Upper lobe of left lung (tissue), 6 donors: ENCODE results near the gene LTBP2. TPM values are rescaled to one million over a fixed set of nuclear protein-coding genes. Genes with fewer than 3 reads are reported as not detected.

ENCODE experiments used
- ATAC-seq, 2 donors: fragments of 200-7000 bp; cut with Tn5 transposase; one replicate each; pipeline ENCODE4 v1.9.1; 2022; ENCODE audit warnings: mild to moderate bottlenecking in 2 of 2, moderate library complexity in 2 of 2; ENCODE audit not compliant: low FRiP score in 2 of 2
- DNase-seq, 2 donors: peaks; one replicate each; pipeline ENCODE4 v3.0.0-alpha.2; 2019 to 2020
- H3K27ac ChIP-seq, 4 donors: fragments of 200-600 bp; sonication (generic); one replicate each; pipeline ENCODE4 v1.5.1; 2016 to 2019
- H3K27me3 ChIP-seq, 4 donors: fragments of 200-600 bp; sonication (generic); one replicate each; pipeline ENCODE4 v1.5.1; 2017 to 2019
- H3K36me3 ChIP-seq, 4 donors: fragments of 200-600 bp; sonication (generic); one replicate each; pipeline ENCODE4 v1.5.1; 2016 to 2019
- H3K4me1 ChIP-seq, 4 donors: fragments of 200-600 bp; sonication (generic); one replicate each; pipeline ENCODE4 v1.5.1; 2018 to 2019
- H3K4me3 ChIP-seq, 4 donors: fragments of 200-600 bp; sonication (generic); one replicate each; pipeline ENCODE4 v1.5.1; 2017 to 2019; ENCODE audit warnings: mild to moderate bottlenecking in 2 of 4, moderate library complexity in 1 of 4
- H3K9me3 ChIP-seq, 4 donors: fragments of 200-600 bp; sonication (generic); one replicate each; pipeline ENCODE4 v1.5.1; 2018 to 2019
- CTCF ChIP-seq, 6 experiments: fragments of 450-650 bp in 4 of 6; fragments of 200-600 bp in 2 of 6; sonication (generic) in 2 of 6; IDR thresholded peaks; one replicate each; pipeline ENCODE4 v1.5.1; 2016 to 2019; ENCODE audit warnings: antibody characterized with exemption in 6 of 6
- EP300 ChIP-seq, 4 donors: sonication (generic); formaldehyde crosslinking; IDR thresholded peaks; one replicate each; pipeline ENCODE4 v1.5.1; 2017; ENCODE audit warnings: antibody characterized with exemption in 4 of 4, control low read depth in 2 of 4
- POLR2A ChIP-seq, 4 donors: fragments of 450-650 bp; IDR thresholded peaks; one replicate each; pipeline ENCODE4 v1.5.1; 2016 to 2017; ENCODE audit warnings: antibody characterized with exemption in 4 of 4, mild to moderate bottlenecking in 2 of 4
- POLR2AphosphoS5 ChIP-seq, 2 donors: sonication (generic); formaldehyde crosslinking; IDR thresholded peaks; one replicate each; pipeline ENCODE4 v1.5.1; 2017; ENCODE audit warnings: antibody characterized with exemption in 2 of 2
- WGBS, 2 donors: methylation state at CpG; one replicate each; pipeline ENCODE4 v1.1.5; 2017 to 2018; 5-methylcytosine and 5-hydroxymethylcytosine counted together
- total RNA-seq, 6 donors: library from RNA; depleted of rRNA in 4 of 6; stranded (reverse); fragments of >200 nt in 4 of 6; gene quantifications; one replicate each; pipeline versions ENCODE4 v1.1.0 to v1.2.1, GENCODE V29; 2016 to 2021
- donor health status: DM: no; HTN: no; CAD: no; lungs with moderate emphysema.
- donor health status: DM: no; HTN: yes; CAD: no; lungs with severe emphysema.

The LTBP2 gene
- total RNA-seq, 6 donors from 2014 or later: 19.7 to 136 (median 77.6) TPM

- peaks cover 3 to 70% (median 42%) of the 10 kb centered on the region in 4 donors for H3K36me3 ChIP-seq
- 80 to 82% methylated on average over 1 to 2 of the region's 2 CpGs for WGBS, 2 donors
- peaks cover 0 to 14% (median 13%) of the 10 kb centered on the region in 4 donors for H3K4me1 ChIP-seq
- no peak overlapping the region for H3K27ac ChIP-seq
- no peak overlapping the region for H3K4me3 ChIP-seq
- ATAC-seq (no peak), DNase-seq (no peak)
- H3K27me3 ChIP-seq: no peaks in the 10 kb centered on the region
- no peak for TF ChIP-seq POLR2AphosphoS5 (IDR thresholded peaks at IDR 0.05)
- TF ChIP-seq CTCF (IDR thresholded peaks at IDR 0.05): no peak
- no peak for TF ChIP-seq EP300 (IDR thresholded peaks at IDR 0.05)
- TF ChIP-seq POLR2A (IDR thresholded peaks at IDR 0.05): no peak
- no peaks in the 10 kb centered on the region for H3K9me3 ChIP-seq
These were observed 137.7 kb downstream of the LTBP2 start for GRCh38 chr14:74474376-74474775.

- 74 to 77% methylated on average over 2 of the region's 2 CpGs for WGBS, 2 donors
- H3K27ac ChIP-seq: no peak overlapping the region
- H3K4me1 ChIP-seq: peaks cover 0 to 22% (median 14%) of the 10 kb centered on the region in 4 donors
- no peaks in the 10 kb centered on the region for H3K9me3 ChIP-seq
- TF ChIP-seq POLR2AphosphoS5 (IDR thresholded peaks at IDR 0.05): no peak
- no peak for TF ChIP-seq EP300 (IDR thresholded peaks at IDR 0.05)
- no peak for TF ChIP-seq POLR2A (IDR thresholded peaks at IDR 0.05)
- no peak for TF ChIP-seq CTCF (IDR thresholded peaks at IDR 0.05)
- H3K27me3 ChIP-seq: no peaks in the 10 kb centered on the region
- H3K4me3 ChIP-seq: no peak overlapping the region
- DNase-seq (no peak), ATAC-seq (peak in 1 of 2 donors; percentile 52)
- peaks cover 0 to 52% (median 34%) of the 10 kb centered on the region in 4 donors for H3K36me3 ChIP-seq
These were observed 139.4 kb downstream of the LTBP2 start for GRCh38 chr14:74472601-74473000.

DNA sequence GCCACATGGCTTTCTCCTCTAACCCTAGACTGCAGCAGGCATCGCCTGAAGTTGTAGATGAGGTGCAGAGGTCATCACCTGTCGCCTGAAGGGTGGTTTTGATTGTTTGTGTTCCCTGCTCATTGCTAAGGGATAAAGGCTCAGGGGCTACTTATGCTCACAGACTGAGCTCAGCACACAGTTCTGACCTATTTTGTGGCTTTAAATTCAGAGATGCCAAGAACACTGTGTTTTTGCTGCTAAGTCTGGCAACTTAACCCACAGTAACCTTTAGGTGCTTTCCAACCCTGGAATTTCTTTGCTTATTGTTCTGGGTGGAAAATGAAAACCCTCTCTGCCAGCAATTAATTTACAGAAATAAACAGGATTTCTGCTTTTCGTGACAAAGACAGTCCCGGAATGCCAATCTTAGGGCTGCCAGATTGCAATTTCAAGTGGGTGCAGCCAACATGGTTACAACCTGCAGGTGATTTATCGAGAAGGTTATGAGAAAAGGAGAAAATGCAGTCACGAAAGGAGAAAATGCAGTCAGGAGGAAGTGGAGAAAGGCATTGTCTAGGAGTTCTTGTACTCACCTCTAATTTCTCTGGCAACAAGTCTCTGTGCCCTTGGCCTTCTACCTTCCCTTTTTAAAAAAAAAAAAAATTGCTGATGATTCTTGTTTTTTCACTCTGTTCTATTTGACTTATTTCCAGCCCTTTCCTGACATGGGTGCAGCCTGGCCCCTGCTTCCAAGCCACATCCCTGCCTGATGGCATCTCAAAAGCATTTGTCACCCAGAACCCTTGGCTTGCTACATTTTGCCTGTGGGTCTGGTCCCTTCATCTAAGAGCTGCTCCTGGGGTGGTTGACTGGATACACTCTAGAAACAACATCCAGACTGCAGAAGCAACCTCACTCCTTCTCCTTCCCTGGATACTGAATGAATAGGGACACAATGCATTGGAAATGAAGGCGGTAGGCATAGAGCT lies 142.2 kb downstream of the LTBP2 start:
- 51 to 60% methylated on average over 7 of the region's 7 CpGs for WGBS, 2 donors
- H3K4me3 ChIP-seq: no peak overlapping the region
- peak overlapping the region in 1 of 4 donors; percentile 2 for H3K27ac ChIP-seq
- peaks cover 0 to 22% (median 14%) of the 10 kb centered on the region in 4 donors for H3K4me1 ChIP-seq
- no peak for TF ChIP-seq EP300 (IDR thresholded peaks at IDR 0.05)
- ATAC-seq (no peak), DNase-seq (no peak)
- H3K9me3 ChIP-seq: no peaks in the 10 kb centered on the region
- no peaks in the 10 kb centered on the region for H3K27me3 ChIP-seq
- H3K36me3 ChIP-seq: peaks cover 0 to 30% (median 22%) of the 10 kb centered on the region in 4 donors

DNA sequence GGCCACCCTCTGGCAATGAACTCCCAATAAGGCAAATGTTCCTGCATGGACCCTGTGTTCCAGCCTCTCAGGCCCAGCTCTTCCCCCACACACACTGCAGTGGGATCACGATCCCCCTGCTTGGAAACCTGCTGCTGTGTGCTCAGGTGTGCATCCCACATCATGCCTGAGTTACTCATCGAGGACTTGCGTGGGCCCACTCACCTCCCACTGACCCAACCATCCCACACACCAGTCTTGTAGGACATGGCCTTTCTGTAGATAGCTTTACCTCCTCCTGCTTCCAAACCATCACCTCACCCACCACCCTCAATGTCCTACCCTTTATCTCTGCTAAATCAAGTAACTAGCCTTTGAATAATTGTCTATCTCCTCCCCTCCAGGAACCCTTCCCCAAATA lies 143.5 kb downstream of the LTBP2 start:
- Histone ChIP-seq H3K27me3 (no peaks in the 10 kb centered on the region), H3K4me3 (no peak overlapping the region), H3K36me3 (peaks cover 0 to 19% (median 11%) of the 10 kb centered on the region in 4 donors), H3K4me1 (peaks cover 0 to 28% (median 14%) of the 10 kb centered on the region in 4 donors), H3K9me3 (no peaks in the 10 kb centered on the region), H3K27ac (peak overlapping the region in 1 of 4 donors; percentile 49)
- TF ChIP-seq CTCF (IDR thresholded peaks at IDR 0.05) (no peak), POLR2A (IDR thresholded peaks at IDR 0.05) (no peak), POLR2AphosphoS5 (IDR thresholded peaks at IDR 0.05) (no peak), EP300 (IDR thresholded peaks at IDR 0.05) (no peak)
- DNase-seq (no peak), ATAC-seq (no peak)
- WGBS, 2 donors: 92 to 98% methylated on average over 3 of the region's 3 CpGs

GRCh38 chr14:74465335-74465734 lies 146.7 kb downstream of the LTBP2 start:
- H3K4me3 ChIP-seq: no peak overlapping the region

More at GRCh38 chr14:74465335-74465734, 146.7 kb downstream of the LTBP2 start:
- 79 to 91% methylated on average over 2 of the region's 2 CpGs for WGBS, 2 donors
- no peaks in the 10 kb centered on the region for H3K27me3 ChIP-seq
- H3K36me3 ChIP-seq: peaks cover 0 to 6% (median 1%) of the 10 kb centered on the region in 4 donors
- H3K27ac ChIP-seq: no peak overlapping the region
- H3K9me3 ChIP-seq: no peaks in the 10 kb centered on the region
- H3K4me1 ChIP-seq: peaks cover 0 to 33% (median 10%) of the 10 kb centered on the region in 4 donors
- no peak for DNase-seq
- TF ChIP-seq POLR2A (IDR thresholded peaks at IDR 0.05) (no peak), POLR2AphosphoS5 (IDR thresholded peaks at IDR 0.05) (no peak), CTCF (IDR thresholded peaks at IDR 0.05) (no peak), EP300 (IDR thresholded peaks at IDR 0.05) (no peak)
- ATAC-seq: no peak
